Inflammatory macrophage treated with lipopolysaccharide for 1 hour (primary cell): Measurements from ENCODE around the gene DNAJC27.
"Not testable (repeated sequence)": the region's sequence is repeated elsewhere in the genome, so short reads cannot be mapped to it uniquely, and the experiment has no call there.

Experiments used
- DNase-seq, 2 donors: peaks; one replicate each; pipeline ENCODE4 v3.0.0-alpha.2; 2020 to 2022

DNAJC27 gene

GRCh38 chr2:24971536-24972314, at the start of gene DNAJC27:
TSS of gene DNAJC27 (minus strand) at chr2:24971955. CDS start at chr2:24971904, 51 bp downstream.
- DNase-seq, result peak; percentile 98

GRCh38 chr2:25018681-25019080, 46.9 kb upstream of the DNAJC27 start:
- no peak for DNase-seq

GRCh38 chr2:25014631-25015030, 42.9 kb upstream of the DNAJC27 start:
- no peak for DNase-seq

GRCh38 chr2:25011342-25011741, 39.6 kb upstream of the DNAJC27 start:
- not testable (repeated sequence) for DNase-seq

- no peak for DNase-seq
Measured at GRCh38 chr2:25009954-25010353, 38.2 kb upstream of the DNAJC27 start.

- DNase-seq, result no peak
Measured at GRCh38 chr2:25002066-25002465, 30.3 kb upstream of the DNAJC27 start.

GRCh38 chr2:25001325-25001637, 29.5 kb upstream of the DNAJC27 start:
- no peak for DNase-seq

GRCh38 chr2:25000503-25001324, 29.0 kb upstream of the DNAJC27 start:
- DNase-seq, result peak in 1 of 2 donors; percentile 36

GRCh38 chr2:25000036-25000435, 28.3 kb upstream of the DNAJC27 start:
- DNase-seq, result no peak

GRCh38 chr2:24999097-24999496, 27.3 kb upstream of the DNAJC27 start:
- not testable (repeated sequence) for DNase-seq

- DNase-seq, result no peak
Measured at GRCh38 chr2:24994146-24994724, 22.5 kb upstream of the DNAJC27 start.

GRCh38 chr2:24993406-24994145, 21.8 kb upstream of the DNAJC27 start:
- DNase-seq, result no peak

GRCh38 chr2:24986372-24986771, 14.6 kb upstream of the DNAJC27 start:
- DNase-seq, result no peak

- no peak for DNase-seq
Measured at GRCh38 chr2:24985511-24985910, 13.8 kb upstream of the DNAJC27 start.

- peak in 1 of 2 donors; percentile 5 for DNase-seq
Measured at GRCh38 chr2:24984912-24985311, 13.2 kb upstream of the DNAJC27 start.

- no peak for DNase-seq
Measured at GRCh38 chr2:24981411-24982136, 9.8 kb upstream of the DNAJC27 start.

GRCh38 chr2:24978661-24979060, 6.9 kb upstream of the DNAJC27 start:
- no peak for DNase-seq

- no peak for DNase-seq
Measured at GRCh38 chr2:24977631-24978030, 5.9 kb upstream of the DNAJC27 start.

GRCh38 chr2:24973812-24974211, 2.1 kb upstream of the DNAJC27 start:
- DNase-seq, result no peak

GRCh38 chr2:24972315-24972961, 683 bp upstream of the DNAJC27 start:
- peak; percentile 23 to 39 for DNase-seq

GRCh38 chr2:24971286-24971535, 544 bp downstream of the DNAJC27 start:
- no peak for DNase-seq
